ENCODE results near the gene PHKG2. TPM values are rescaled to one million over a fixed set of nuclear protein-coding genes. Genes with fewer than 3 reads are reported as not detected.
A peak's percentile ranks its signal among the peaks of the same experiment; 100 is the strongest.

Gene PHKG2
- total RNA-seq, 1 donor from 2014 or later: 3.7 TPM

DNA sequence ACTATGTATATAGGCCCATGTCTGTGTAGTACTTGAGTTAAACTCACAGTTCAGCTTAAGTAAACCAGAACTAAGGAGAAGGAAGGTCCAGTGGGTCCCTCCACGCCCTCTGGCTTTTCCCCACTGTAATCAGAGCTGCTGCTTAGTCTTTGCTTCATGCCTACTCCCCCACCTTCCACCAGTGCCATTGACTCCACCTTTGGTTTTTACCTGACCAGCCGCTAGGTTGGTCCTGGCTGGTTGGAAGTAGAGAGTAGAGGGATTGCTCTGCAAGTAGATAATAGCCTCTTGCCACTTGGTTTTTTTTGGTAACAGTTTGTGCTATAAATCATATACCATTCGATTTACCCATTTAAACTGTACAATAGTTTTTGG lies 22.8 kb upstream of the PHKG2 start:
- Histone ChIP-seq H3K4me3 (ENCODE audit: low read length in 3 of 3) (no peak overlapping the region), H3K36me3 (ENCODE audit: control insufficient read depth in 3 of 3, insufficient read depth in 3 of 3, low read length in 3 of 3) (peaks cover 61 to 68% (median 67%) of the 10 kb centered on the region in 3 donors), H3K4me1 (ENCODE audit: control insufficient read depth in 3 of 3, insufficient read depth in 3 of 3, low read length in 3 of 3) (no peaks in the 10 kb centered on the region), H3K9ac (ENCODE audit: low read depth in 1 of 3, low read length in 3 of 3) (peak overlapping the region in 1 of 3 donors; percentile 4), H3K9me3 (ENCODE audit: control insufficient read depth in 3 of 3, low read length in 3 of 3) (no peaks in the 10 kb centered on the region), H3K27ac (ENCODE audit: low read depth, low read length) (peak overlapping the region; percentile 25), H3K27me3 (ENCODE audit: control insufficient read depth in 3 of 3, insufficient read depth in 3 of 3, low read length in 3 of 3) (no peaks in the 10 kb centered on the region)

DNA sequence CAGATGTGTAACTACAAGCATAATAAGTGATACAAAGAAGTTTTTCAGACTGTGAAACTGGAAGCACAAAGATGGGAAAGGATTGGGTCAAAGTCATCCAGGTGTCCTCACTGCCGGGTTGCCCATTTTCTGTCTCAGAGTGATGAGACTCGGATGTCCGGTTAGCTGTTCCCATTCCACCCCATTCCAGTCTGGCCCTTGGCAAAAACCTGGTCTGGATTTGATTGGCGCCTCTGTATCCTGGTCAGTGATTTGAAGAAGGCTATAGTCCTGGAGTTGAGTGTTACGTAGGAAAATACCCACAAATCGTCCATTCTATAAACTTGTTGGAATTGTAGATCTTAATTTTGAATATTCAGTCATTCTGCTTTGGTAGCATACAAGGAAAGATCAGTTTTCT lies 19.9 kb upstream of the PHKG2 start:
- H3K27me3 ChIP-seq (ENCODE audit: control insufficient read depth in 3 of 3, insufficient read depth in 3 of 3, low read length in 3 of 3): no peaks in the 10 kb centered on the region
- H3K27ac ChIP-seq (ENCODE audit: low read depth, low read length): no peak overlapping the region
- H3K4me1 ChIP-seq (ENCODE audit: control insufficient read depth in 3 of 3, insufficient read depth in 3 of 3, low read length in 3 of 3): no peaks in the 10 kb centered on the region
- H3K36me3 ChIP-seq (ENCODE audit: control insufficient read depth in 3 of 3, insufficient read depth in 3 of 3, low read length in 3 of 3): peaks cover 54 to 60% (median 60%) of the 10 kb centered on the region in 3 donors
- no peak overlapping the region for H3K9ac ChIP-seq (ENCODE audit: low read depth in 1 of 3, low read length in 3 of 3)
- no peak overlapping the region for H3K4me3 ChIP-seq (ENCODE audit: low read length in 3 of 3)
- no peaks in the 10 kb centered on the region for H3K9me3 ChIP-seq (ENCODE audit: control insufficient read depth in 3 of 3, low read length in 3 of 3)

DNA sequence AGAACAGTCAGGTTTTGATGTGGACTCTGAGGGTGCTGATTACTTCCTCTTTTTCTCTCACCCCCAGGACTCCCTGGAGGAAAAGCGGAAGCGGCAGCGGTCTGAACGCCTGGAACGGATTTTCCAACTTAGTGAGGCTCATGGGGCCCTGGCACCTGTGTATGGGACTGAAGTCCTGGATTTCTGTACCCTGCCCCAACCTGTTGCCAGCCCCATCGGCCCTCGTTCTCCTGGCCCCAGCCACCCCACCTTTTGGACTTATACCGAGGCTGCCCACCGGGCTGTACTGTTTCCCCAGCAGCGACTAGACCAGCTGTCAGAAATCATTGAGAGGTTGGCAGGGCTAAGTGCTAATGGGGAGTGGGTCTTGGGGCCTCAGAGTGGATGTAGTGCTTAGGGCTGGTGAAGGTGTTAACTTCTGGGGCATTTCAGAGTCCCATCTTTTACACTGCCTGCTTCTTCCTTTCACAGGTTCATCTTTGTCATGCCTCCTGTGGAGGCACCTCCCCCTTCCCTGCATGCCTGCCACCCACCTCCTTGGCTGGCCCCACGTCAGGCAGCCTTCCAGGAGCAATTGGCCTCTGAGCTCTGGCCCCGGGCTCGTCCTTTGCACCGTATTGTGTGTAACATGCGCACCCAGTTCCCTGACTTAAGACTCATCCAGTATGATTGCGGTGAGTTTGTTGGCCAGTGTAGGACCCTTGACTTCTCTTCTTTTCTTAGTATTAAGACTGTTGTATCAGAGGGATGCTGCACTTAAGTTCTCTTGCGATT lies 19.1 kb upstream of the PHKG2 start:
- H3K4me1 ChIP-seq (ENCODE audit: control insufficient read depth in 3 of 3, insufficient read depth in 3 of 3, low read length in 3 of 3): no peaks in the 10 kb centered on the region
- no peak overlapping the region for H3K9ac ChIP-seq (ENCODE audit: low read depth in 1 of 3, low read length in 3 of 3)
- H3K27ac ChIP-seq (ENCODE audit: low read depth, low read length): peak overlapping the region; percentile 25
- peaks cover 54 to 60% (median 59%) of the 10 kb centered on the region in 3 donors for H3K36me3 ChIP-seq (ENCODE audit: control insufficient read depth in 3 of 3, insufficient read depth in 3 of 3, low read length in 3 of 3)
- H3K27me3 ChIP-seq (ENCODE audit: control insufficient read depth in 3 of 3, insufficient read depth in 3 of 3, low read length in 3 of 3): no peaks in the 10 kb centered on the region
- H3K4me3 ChIP-seq (ENCODE audit: low read length in 3 of 3): no peak overlapping the region
- no peaks in the 10 kb centered on the region for H3K9me3 ChIP-seq (ENCODE audit: control insufficient read depth in 3 of 3, low read length in 3 of 3)

DNA sequence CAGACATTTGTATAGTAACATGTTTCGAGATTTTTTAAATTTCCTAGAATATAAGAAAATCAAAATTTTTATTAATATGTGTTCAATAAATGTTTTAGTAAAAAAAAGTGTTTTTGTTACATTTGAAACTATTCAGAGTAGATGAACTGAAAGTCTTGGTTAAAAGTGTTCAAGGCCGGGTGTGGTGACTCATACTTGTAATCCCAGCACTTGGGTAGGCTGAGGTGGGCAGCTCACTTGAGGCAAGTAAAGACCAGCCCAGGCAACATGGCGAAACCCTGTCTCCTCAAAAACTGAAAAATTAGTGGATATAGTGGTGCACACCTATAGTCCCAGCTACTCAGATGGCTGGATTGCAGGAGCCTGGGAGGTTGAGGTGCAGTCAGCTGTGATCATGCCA lies 16.8 kb upstream of the PHKG2 start:
- H3K36me3 ChIP-seq (ENCODE audit: control insufficient read depth in 3 of 3, insufficient read depth in 3 of 3, low read length in 3 of 3): peaks cover 58 to 61% (median 61%) of the 10 kb centered on the region in 3 donors
- no peaks in the 10 kb centered on the region for H3K9me3 ChIP-seq (ENCODE audit: control insufficient read depth in 3 of 3, low read length in 3 of 3)
- no peak overlapping the region for H3K27ac ChIP-seq (ENCODE audit: low read depth, low read length)
- H3K4me1 ChIP-seq (ENCODE audit: control insufficient read depth in 3 of 3, insufficient read depth in 3 of 3, low read length in 3 of 3): no peaks in the 10 kb centered on the region
- no peak overlapping the region for H3K9ac ChIP-seq (ENCODE audit: low read depth in 1 of 3, low read length in 3 of 3)
- no peak overlapping the region for H3K4me3 ChIP-seq (ENCODE audit: low read length in 3 of 3)
- no peaks in the 10 kb centered on the region for H3K27me3 ChIP-seq (ENCODE audit: control insufficient read depth in 3 of 3, insufficient read depth in 3 of 3, low read length in 3 of 3)

DNA sequence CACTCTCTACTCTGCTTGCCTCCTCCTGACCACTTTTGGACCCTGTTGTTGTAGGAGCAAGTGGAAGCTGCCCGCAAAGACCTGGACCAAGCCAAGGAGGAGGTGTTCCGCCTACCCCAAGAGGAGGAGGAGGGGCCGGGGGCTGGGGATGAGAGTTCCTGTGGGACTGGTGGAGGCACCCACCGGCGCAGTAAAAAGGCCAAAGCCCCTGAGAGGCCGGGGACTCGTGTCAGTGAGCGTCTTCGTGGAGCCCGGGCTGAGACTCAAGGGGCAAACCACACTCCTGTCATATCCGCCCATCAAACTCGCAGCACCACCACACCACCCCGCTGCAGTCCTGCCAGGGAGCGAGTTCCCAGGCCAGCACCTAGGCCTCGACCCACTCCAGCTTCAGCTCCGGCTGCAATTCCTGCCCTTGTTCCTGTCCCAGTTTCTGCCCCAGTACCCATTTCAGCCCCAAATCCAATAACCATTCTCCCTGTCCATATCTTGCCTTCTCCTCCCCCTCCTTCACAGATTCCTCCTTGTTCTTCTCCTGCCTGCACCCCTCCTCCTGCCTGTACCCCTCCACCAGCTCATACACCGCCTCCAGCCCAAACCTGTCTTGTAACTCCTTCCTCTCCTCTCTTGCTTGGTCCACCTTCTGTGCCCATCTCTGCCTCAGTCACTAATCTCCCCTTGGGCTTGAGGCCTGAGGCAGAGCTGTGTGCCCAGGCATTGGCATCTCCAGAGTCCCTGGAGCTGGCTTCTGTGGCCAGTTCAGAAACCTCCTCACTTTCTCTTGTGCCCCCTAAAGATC lies 11.0 kb upstream of the PHKG2 start:
- peaks cover 67 to 74% (median 67%) of the 10 kb centered on the region in 3 donors for H3K36me3 ChIP-seq (ENCODE audit: control insufficient read depth in 3 of 3, insufficient read depth in 3 of 3, low read length in 3 of 3)
- no peak overlapping the region for H3K9ac ChIP-seq (ENCODE audit: low read depth in 1 of 3, low read length in 3 of 3)
- no peaks in the 10 kb centered on the region for H3K27me3 ChIP-seq (ENCODE audit: control insufficient read depth in 3 of 3, insufficient read depth in 3 of 3, low read length in 3 of 3)
- H3K4me3 ChIP-seq (ENCODE audit: low read length in 3 of 3): no peak overlapping the region
- no peak overlapping the region for H3K27ac ChIP-seq (ENCODE audit: low read depth, low read length)
- H3K9me3 ChIP-seq (ENCODE audit: control insufficient read depth in 3 of 3, low read length in 3 of 3): no peaks in the 10 kb centered on the region
- peaks cover 7 to 15% (median 8%) of the 10 kb centered on the region in 3 donors for H3K4me1 ChIP-seq (ENCODE audit: control insufficient read depth in 3 of 3, insufficient read depth in 3 of 3, low read length in 3 of 3)

DNA sequence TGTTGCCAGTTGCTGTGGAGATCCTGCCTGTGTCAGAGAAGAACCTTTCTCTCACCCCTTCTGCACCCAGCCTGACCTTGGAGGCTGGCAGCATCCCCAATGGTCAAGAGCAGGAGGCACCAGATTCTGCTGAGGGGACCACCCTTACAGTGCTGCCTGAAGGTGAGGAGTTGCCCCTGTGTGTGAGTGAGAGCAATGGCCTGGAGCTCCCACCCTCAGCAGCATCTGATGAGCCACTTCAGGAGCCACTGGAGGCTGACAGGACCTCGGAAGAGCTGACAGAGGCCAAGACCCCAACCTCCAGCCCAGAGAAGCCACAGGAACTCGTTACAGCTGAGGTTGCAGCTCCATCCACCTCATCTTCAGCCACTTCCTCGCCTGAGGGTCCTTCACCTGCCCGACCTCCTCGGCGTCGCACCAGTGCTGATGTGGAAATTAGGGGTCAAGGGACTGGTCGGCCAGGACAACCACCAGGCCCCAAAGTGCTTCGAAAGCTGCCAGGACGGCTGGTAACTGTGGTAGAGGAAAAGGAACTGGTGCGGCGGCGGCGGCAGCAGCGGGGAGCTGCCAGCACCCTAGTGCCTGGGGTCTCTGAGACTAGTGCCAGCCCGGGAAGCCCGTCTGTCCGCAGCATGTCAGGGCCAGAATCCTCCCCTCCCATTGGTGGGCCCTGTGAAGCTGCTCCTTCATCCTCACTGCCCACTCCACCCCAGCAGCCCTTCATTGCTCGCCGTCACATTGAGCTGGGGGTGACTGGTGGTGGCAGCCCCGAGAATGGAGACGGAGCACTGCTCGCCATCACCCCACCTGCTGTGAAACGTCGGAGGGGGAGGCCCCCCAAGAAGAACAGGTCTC lies 10.2 kb upstream of the PHKG2 start:
- Histone ChIP-seq H3K27me3 (ENCODE audit: control insufficient read depth in 3 of 3, insufficient read depth in 3 of 3, low read length in 3 of 3) (no peaks in the 10 kb centered on the region), H3K4me1 (ENCODE audit: control insufficient read depth in 3 of 3, insufficient read depth in 3 of 3, low read length in 3 of 3) (peaks cover 7 to 15% (median 8%) of the 10 kb centered on the region in 3 donors), H3K36me3 (ENCODE audit: control insufficient read depth in 3 of 3, insufficient read depth in 3 of 3, low read length in 3 of 3) (peaks cover 59 to 67% (median 62%) of the 10 kb centered on the region in 3 donors), H3K27ac (ENCODE audit: low read depth, low read length) (no peak overlapping the region), H3K9ac (ENCODE audit: low read depth in 1 of 3, low read length in 3 of 3) (no peak overlapping the region), H3K9me3 (ENCODE audit: control insufficient read depth in 3 of 3, low read length in 3 of 3) (no peaks in the 10 kb centered on the region), H3K4me3 (ENCODE audit: low read length in 3 of 3) (no peak overlapping the region)

DNA sequence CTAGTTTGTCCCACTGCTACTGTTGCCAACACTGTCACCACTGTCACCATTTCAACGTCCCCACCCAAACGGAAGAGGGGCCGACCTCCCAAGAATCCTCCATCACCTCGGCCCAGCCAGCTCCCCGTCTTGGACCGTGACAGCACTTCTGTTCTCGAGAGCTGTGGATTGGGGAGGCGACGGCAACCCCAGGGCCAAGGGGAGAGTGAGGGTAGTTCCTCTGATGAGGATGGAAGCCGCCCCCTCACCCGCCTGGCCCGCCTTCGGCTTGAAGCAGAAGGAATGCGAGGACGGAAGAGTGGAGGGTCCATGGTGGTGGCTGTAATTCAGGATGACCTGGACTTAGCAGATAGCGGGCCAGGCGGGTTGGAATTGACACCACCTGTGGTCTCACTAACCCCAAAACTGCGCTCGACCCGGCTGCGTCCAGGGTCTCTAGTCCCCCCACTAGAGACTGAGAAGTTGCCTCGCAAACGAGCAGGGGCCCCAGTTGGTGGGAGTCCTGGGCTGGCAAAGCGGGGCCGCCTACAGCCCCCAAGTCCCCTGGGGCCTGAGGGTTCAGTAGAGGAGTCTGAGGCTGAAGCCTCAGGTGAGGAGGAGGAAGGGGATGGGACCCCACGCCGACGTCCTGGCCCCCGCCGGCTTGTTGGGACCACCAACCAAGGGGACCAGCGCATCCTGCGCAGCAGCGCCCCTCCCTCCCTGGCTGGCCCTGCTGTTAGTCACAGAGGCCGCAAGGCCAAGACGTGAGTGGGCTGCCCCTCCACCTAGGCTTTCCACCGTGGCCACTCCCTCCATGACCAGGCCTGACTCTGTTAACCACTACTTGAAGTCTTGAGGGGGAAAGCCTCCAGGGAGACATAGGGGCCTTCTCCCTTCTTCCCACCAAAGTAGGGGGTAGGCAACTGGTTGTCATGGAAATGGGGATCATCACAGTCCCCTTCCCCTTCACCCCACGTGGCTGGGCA lies 9.0 kb upstream of the PHKG2 start:
- Histone ChIP-seq H3K9ac (ENCODE audit: low read depth in 1 of 3, low read length in 3 of 3) (no peak overlapping the region), H3K4me1 (ENCODE audit: control insufficient read depth in 3 of 3, insufficient read depth in 3 of 3, low read length in 3 of 3) (peaks cover 7 to 15% (median 8%) of the 10 kb centered on the region in 3 donors), H3K27me3 (ENCODE audit: control insufficient read depth in 3 of 3, insufficient read depth in 3 of 3, low read length in 3 of 3) (no peaks in the 10 kb centered on the region), H3K36me3 (ENCODE audit: control insufficient read depth in 3 of 3, insufficient read depth in 3 of 3, low read length in 3 of 3) (peaks cover 50 to 62% (median 52%) of the 10 kb centered on the region in 3 donors), H3K27ac (ENCODE audit: low read depth, low read length) (no peak overlapping the region), H3K4me3 (ENCODE audit: low read length in 3 of 3) (no peak overlapping the region), H3K9me3 (ENCODE audit: control insufficient read depth in 3 of 3, low read length in 3 of 3) (no peaks in the 10 kb centered on the region)

DNA sequence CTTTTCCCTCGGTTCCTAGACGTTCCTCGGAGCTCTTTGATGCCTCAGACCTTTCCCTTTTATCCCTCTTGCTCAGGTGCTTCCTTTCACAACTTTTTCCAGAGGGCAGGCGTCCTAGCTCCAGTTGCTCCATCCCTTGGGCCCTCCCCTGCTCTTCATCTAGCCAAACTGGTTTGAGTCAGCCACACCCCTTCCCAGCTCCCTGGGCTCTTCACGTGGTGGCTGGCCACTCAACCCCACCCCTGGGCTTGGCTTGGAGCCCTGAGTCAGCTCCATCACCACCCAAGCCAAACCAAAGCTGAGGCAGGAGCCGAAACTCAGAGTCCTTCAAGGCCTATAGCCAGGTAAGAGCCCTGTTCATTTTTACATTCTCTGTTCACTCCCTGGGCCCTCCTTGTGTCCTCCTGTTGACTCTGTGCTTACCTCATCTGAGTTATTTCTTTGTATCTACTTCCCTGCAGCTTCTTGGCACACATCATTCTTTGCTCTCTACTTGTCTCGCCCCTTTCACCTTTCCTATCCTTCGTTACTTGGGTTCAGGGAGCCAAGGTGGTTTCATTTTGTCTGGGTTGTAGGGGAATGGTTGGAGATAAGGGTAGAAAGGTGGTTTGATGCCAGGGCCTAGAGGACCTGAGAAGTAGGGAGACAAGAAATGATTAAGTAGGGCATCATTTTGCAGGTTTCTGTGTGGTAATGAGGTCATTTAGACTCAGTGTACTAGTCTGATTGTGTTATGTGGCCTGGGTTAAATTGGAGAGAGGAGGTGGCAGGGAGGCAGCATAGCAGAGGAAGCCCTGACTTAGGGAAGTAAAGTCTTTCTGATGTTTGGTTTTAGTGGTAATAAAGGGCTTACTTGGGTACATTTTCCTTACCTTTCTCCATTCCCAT lies 7.6 kb upstream of the PHKG2 start:
- H3K9ac ChIP-seq (ENCODE audit: low read depth in 1 of 3, low read length in 3 of 3): peak overlapping the region in 1 of 3 donors; percentile 54
- no peak overlapping the region for H3K27ac ChIP-seq (ENCODE audit: low read depth, low read length)
- peaks cover 7 to 15% (median 8%) of the 10 kb centered on the region in 3 donors for H3K4me1 ChIP-seq (ENCODE audit: control insufficient read depth in 3 of 3, insufficient read depth in 3 of 3, low read length in 3 of 3)

More for the DNA sequence above, 7.6 kb upstream of the PHKG2 start:
- Histone ChIP-seq H3K9me3 (ENCODE audit: control insufficient read depth in 3 of 3, low read length in 3 of 3) (no peaks in the 10 kb centered on the region), H3K27me3 (ENCODE audit: control insufficient read depth in 3 of 3, insufficient read depth in 3 of 3, low read length in 3 of 3) (no peaks in the 10 kb centered on the region), H3K36me3 (ENCODE audit: control insufficient read depth in 3 of 3, insufficient read depth in 3 of 3, low read length in 3 of 3) (peaks cover 42 to 55% (median 49%) of the 10 kb centered on the region in 3 donors), H3K4me3 (ENCODE audit: low read length in 3 of 3) (peak overlapping the region in 2 of 3 donors; percentile 15 to 59)
